ENCODE results near the gene APMAP.

GRCh38 chr20:25005220-25005619, 12.7 kb upstream of the APMAP start:
- TF ChIP-seq EZH2phosphoT487 (IDR thresholded peaks at IDR 0.05; ENCODE audit: borderline replicate concordance, low read depth, low read length) (no peak), CTCF (conservative IDR thresholded peaks at IDR 0.05; ENCODE audit: low read length) (no peak)
